ENCODE data around the gene CENPP.

The CENPP gene

DNA sequence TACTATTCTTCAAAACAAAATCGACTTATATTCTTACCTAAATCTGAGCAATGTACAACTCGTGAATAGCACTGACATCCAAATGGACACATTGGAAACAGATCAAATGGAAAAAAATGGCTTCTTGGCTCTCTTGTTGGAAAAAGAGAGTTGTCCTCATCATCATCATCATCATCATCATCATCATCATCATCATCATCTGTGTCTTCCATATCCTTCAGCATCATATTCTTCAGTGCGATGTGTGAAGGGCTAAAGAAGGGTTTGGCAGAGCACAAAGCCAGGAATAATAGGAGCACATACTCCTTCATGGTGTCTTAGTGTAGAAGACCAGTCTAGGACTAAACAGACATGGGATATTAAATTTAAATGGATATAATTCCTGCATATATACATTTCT is 148.8 kb downstream of the CENPP start:
- WGBS, 2 experiments = 86 to 95% methylated on average over 3 of the region's 3 CpGs
- Histone ChIP-seq H3K4me3 (ENCODE audit: insufficient read depth, low read depth, low read length) (no peak overlapping the region), H3K4me1 (ENCODE audit: control insufficient read depth, insufficient read depth, low read length) (no peaks in the 10 kb centered on the region), H3K9me3 (ENCODE audit: control insufficient read depth, low read length) (no peaks in the 10 kb centered on the region), H3K36me3 (ENCODE audit: control insufficient read depth, insufficient read depth, low read length) (no peaks in the 10 kb centered on the region), H3K27me3 (ENCODE audit: control insufficient read depth, insufficient read depth, low read length, poor library complexity, severe bottlenecking) (no peaks in the 10 kb centered on the region), H3K27ac (ENCODE audit: insufficient read depth, low read depth, low read length, poor library complexity, severe bottlenecking) (no peak overlapping the region)

DNA sequence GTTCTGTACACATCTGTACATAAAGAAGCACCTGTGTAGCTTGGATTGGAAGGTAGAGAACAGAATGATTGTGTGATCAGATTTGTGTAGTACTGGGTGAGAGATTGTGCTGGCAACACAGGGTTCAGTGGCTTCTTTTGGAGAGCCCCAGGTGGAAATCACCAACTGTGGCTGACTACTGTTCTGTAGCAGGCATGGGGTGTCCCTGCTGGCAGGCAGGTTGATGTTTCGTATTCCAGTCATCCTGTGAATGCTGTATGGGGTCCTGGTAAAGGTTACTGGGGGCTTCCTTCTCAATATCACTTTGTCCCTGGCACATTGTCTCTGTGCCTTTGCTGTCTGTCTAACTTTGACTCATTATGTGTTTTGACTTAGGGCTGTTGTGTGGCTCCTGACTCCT is 151.2 kb downstream of the CENPP start:
- WGBS, 2 experiments = 67 to 74% methylated on average over 1 of the region's 1 CpG
- Histone ChIP-seq H3K4me3 (ENCODE audit: insufficient read depth, low read depth, low read length) (no peak overlapping the region), H3K36me3 (ENCODE audit: control insufficient read depth, insufficient read depth, low read length) (no peaks in the 10 kb centered on the region), H3K4me1 (ENCODE audit: control insufficient read depth, insufficient read depth, low read length) (no peaks in the 10 kb centered on the region), H3K27me3 (ENCODE audit: control insufficient read depth, insufficient read depth, low read length, poor library complexity, severe bottlenecking) (no peaks in the 10 kb centered on the region), H3K9me3 (ENCODE audit: control insufficient read depth, low read length) (no peaks in the 10 kb centered on the region), H3K27ac (ENCODE audit: insufficient read depth, low read depth, low read length, poor library complexity, severe bottlenecking) (no peak overlapping the region)

DNA sequence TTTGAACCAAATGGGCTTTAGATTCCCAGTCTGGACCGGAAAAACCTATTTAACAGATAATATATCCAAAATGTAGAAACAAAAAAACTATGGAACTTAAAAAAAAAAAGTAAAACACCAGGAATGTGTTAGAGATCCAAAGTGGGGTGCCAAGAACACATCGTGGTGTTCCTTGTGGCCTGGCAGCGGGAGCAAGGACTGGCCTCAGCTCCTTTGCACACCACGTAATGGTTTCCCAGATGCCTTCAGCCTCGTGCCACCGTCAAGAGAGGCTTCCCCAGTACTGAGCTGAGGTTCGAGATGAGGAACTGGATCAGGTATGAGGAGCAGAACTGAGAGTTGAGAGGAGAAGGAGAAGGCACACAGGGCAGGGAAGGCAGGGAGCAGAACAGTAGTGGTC is 153.0 kb downstream of the CENPP start:
- Histone ChIP-seq H3K27me3 (ENCODE audit: control insufficient read depth, insufficient read depth, low read length, poor library complexity, severe bottlenecking) (no peaks in the 10 kb centered on the region), H3K4me3 (ENCODE audit: insufficient read depth, low read depth, low read length) (no peak overlapping the region), H3K36me3 (ENCODE audit: control insufficient read depth, insufficient read depth, low read length) (no peaks in the 10 kb centered on the region), H3K4me1 (ENCODE audit: control insufficient read depth, insufficient read depth, low read length) (no peaks in the 10 kb centered on the region), H3K27ac (ENCODE audit: insufficient read depth, low read depth, low read length, poor library complexity, severe bottlenecking) (no peak overlapping the region), H3K9me3 (ENCODE audit: control insufficient read depth, low read length) (no peaks in the 10 kb centered on the region)
- WGBS, 2 experiments = 95 to 97% methylated on average over 6 to 7 of the region's 7 CpGs

DNA sequence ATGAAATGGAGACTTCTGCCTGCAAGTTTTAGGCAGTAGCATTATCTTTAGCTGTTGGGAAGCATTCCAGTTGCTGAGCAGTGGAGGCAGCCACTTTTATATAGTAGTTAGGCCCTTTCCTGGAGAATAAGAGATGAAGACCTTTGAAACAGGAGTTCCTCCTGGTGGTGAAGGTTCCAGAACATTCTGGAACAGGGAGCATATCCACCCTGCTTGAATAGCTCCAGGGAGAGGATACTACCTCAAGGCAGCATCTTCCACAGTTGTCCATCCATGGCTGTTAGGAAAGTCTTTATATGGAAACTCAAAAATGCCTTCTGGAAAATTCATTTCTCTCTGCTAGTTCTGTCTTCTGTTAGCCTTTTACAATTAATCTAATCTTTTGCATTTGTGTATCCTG is 153.6 kb downstream of the CENPP start:
- Histone ChIP-seq H3K9me3 (ENCODE audit: control insufficient read depth, low read length) (no peaks in the 10 kb centered on the region), H3K4me1 (ENCODE audit: control insufficient read depth, insufficient read depth, low read length) (no peaks in the 10 kb centered on the region), H3K4me3 (ENCODE audit: insufficient read depth, low read depth, low read length) (no peak overlapping the region), H3K36me3 (ENCODE audit: control insufficient read depth, insufficient read depth, low read length) (no peaks in the 10 kb centered on the region), H3K27ac (ENCODE audit: insufficient read depth, low read depth, low read length, poor library complexity, severe bottlenecking) (no peak overlapping the region), H3K27me3 (ENCODE audit: control insufficient read depth, insufficient read depth, low read length, poor library complexity, severe bottlenecking) (no peaks in the 10 kb centered on the region)

DNA sequence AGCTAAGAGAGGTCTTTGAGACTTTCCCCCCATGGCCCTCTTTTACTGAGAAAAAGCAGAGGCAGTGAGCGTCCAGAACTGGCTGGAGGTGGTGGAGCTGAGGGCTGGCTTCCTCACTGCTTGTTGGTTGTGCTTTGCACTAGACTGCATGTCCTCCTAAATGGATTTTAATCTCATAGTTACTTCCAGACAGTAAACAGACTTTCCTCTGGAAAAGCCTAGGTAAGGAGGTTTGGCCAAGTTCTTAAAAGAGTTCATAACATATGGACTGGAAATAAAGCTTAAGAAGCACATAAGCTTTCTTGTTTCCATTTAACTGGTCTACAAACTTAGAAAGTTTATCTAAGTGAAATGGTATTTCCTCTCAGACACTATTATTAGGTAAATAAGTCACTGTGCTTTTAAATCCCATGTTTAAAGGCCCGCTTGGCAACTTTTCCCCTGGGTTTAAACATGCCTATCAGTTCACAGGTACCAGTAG is 154.6 kb downstream of the CENPP start:
- Histone ChIP-seq H3K4me3 (ENCODE audit: insufficient read depth, low read depth, low read length) (no peak overlapping the region), H3K27me3 (ENCODE audit: control insufficient read depth, insufficient read depth, low read length, poor library complexity, severe bottlenecking) (no peaks in the 10 kb centered on the region), H3K4me1 (ENCODE audit: control insufficient read depth, insufficient read depth, low read length) (no peaks in the 10 kb centered on the region), H3K36me3 (ENCODE audit: control insufficient read depth, insufficient read depth, low read length) (no peaks in the 10 kb centered on the region), H3K27ac (ENCODE audit: insufficient read depth, low read depth, low read length, poor library complexity, severe bottlenecking) (no peak overlapping the region), H3K9me3 (ENCODE audit: control insufficient read depth, low read length) (no peaks in the 10 kb centered on the region)
- 88 to 91% methylated on average over 2 of the region's 2 CpGs for WGBS, 2 experiments

DNA sequence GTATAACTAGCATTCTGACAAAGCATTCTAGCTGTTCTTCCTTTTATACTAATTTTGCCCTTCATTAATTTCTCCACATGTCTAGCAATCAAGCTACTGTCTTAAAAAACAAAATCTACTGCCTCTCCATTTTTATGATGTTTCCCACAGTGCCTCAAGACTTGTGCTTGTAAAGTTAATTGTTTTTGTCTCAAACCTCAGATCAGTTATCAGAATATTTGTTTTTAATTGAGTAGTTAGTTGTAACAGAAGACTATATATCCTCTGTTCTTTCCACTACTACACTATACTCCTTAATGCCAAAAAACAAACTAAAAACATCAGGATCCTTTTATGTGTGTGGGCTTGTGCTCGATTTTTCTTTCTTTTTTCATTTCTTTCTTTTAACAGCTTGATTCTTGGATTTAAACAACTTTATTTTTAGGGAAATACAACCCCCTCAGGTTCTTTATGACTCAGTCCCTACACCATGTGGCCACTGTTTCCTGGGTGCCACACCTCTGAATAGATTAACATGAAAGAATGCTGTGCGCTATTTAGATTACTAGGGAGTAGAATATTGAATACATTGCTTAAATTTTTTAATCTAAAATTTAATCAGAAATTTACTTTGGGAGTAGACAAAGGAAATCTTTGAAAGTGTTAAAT is 155.4 kb downstream of the CENPP start:
- H3K36me3 ChIP-seq (ENCODE audit: control insufficient read depth, insufficient read depth, low read length) = no peaks in the 10 kb centered on the region
- no peaks in the 10 kb centered on the region for H3K4me1 ChIP-seq (ENCODE audit: control insufficient read depth, insufficient read depth, low read length)
- H3K4me3 ChIP-seq (ENCODE audit: insufficient read depth, low read depth, low read length) = no peak overlapping the region
- no peak overlapping the region for H3K27ac ChIP-seq (ENCODE audit: insufficient read depth, low read depth, low read length, poor library complexity, severe bottlenecking)
- H3K9me3 ChIP-seq (ENCODE audit: control insufficient read depth, low read length) = no peaks in the 10 kb centered on the region
- no peaks in the 10 kb centered on the region for H3K27me3 ChIP-seq (ENCODE audit: control insufficient read depth, insufficient read depth, low read length, poor library complexity, severe bottlenecking)
- 60 to 81% methylated on average over 1 to 2 of the region's 2 CpGs for WGBS, 2 experiments

DNA sequence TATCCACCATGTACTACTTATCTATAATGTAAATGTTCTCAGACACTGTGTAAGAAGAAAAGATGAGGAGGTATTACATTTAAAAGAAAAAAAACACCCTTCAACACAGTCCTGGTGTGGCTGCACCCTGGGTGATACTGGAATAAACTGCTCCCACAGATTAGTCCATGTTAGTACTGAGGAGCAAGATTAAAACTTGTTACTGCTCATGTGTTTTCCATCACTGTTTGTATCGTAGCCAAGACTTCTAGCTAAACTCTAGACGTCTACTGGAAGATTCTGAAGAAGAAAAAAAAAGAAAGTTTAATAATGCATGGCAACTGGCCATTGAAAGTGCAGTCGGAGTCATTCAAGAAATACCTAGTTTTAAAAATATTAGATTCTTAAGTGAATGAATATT is 156.6 kb downstream of the CENPP start, which contains the start of gene ASPN:
ASPN (minus strand) TSS at position 178 of the 400 bp plus-strand sequence.
- H3K27me3 ChIP-seq (ENCODE audit: control insufficient read depth, insufficient read depth, low read length, poor library complexity, severe bottlenecking) = no peaks in the 10 kb centered on the region
- H3K36me3 ChIP-seq (ENCODE audit: control insufficient read depth, insufficient read depth, low read length) = no peaks in the 10 kb centered on the region
- no peaks in the 10 kb centered on the region for H3K9me3 ChIP-seq (ENCODE audit: control insufficient read depth, low read length)
- no peaks in the 10 kb centered on the region for H3K4me1 ChIP-seq (ENCODE audit: control insufficient read depth, insufficient read depth, low read length)
- 94 to 95% methylated on average over 2 of the region's 3 CpGs for WGBS, 2 experiments
- no peak within 1 kb of the TSS for H3K4me3 ChIP-seq (ENCODE audit: insufficient read depth, low read depth, low read length)
- no peak within 1 kb of the TSS for H3K27ac ChIP-seq (ENCODE audit: insufficient read depth, low read depth, low read length, poor library complexity, severe bottlenecking)

DNA sequence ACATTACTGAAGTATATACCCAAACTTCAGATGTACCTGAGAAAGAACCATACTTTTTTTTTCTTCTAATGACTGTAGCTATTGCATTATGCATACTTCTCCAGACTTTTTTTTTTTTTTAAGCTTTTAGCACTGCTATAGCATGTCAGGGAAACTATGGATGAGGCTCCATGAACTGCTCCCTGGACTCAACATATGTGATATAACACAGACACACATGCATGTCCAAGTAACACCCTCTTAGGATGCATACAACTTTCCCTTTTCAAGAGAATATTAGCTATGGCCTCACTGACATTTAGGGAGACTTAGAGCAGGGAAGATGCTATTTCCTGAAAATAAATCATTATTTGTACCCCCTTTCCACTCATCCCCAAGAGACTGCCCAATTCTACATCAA is 157.1 kb downstream of the CENPP start:
- no peaks in the 10 kb centered on the region for H3K36me3 ChIP-seq (ENCODE audit: control insufficient read depth, insufficient read depth, low read length)
- H3K27me3 ChIP-seq (ENCODE audit: control insufficient read depth, insufficient read depth, low read length, poor library complexity, severe bottlenecking) = no peaks in the 10 kb centered on the region
- H3K9me3 ChIP-seq (ENCODE audit: control insufficient read depth, low read length) = no peaks in the 10 kb centered on the region
- H3K4me1 ChIP-seq (ENCODE audit: control insufficient read depth, insufficient read depth, low read length) = no peaks in the 10 kb centered on the region
- H3K4me3 ChIP-seq (ENCODE audit: insufficient read depth, low read depth, low read length) = no peak overlapping the region
- no peak overlapping the region for H3K27ac ChIP-seq (ENCODE audit: insufficient read depth, low read depth, low read length, poor library complexity, severe bottlenecking)

DNA sequence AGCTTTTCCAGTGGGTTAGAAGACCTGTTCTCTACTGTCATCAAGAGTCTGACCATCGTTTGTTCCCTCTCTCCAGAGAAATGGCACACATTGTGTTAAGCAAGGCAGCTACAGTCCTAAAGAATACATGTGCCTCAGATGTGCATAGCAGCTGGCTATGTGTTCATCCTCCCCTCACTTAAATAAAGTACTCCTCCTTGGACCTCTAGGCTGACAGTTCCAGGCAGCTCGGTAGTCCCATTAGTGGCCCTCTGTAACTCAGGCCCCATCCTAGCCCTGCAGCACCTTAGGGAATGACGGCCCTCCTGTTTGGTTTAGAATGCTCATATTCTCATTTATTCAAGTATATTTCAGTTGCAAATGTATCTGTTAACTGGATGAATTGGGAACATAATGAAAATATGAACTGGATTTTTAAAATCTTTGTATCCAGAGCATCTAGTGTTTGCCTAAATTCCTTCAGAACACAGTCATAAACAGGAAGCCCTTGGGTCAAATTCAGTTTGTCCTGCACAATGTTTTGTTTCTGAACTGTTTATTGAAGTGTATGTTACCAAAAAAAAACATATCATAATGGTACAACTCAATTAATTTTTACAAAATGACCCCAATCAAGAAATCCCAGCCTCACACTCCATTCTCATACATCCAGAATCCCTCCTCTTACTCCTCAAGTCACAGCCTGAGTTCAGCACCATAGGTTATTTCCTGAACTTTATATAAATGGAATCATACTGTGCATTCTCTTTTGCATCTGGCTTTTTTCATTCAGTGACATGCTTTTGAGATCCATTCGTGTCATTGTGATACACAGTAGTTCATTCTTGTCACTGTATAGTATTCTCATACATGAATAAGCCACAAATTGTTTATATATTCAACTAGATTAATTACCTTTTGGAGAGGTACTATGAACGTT is 158.1 kb downstream of the CENPP start:
- Histone ChIP-seq H3K4me1 (ENCODE audit: control insufficient read depth, insufficient read depth, low read length) (no peaks in the 10 kb centered on the region), H3K27me3 (ENCODE audit: control insufficient read depth, insufficient read depth, low read length, poor library complexity, severe bottlenecking) (no peaks in the 10 kb centered on the region), H3K4me3 (ENCODE audit: insufficient read depth, low read depth, low read length) (no peak overlapping the region), H3K9me3 (ENCODE audit: control insufficient read depth, low read length) (no peaks in the 10 kb centered on the region), H3K36me3 (ENCODE audit: control insufficient read depth, insufficient read depth, low read length) (no peaks in the 10 kb centered on the region), H3K27ac (ENCODE audit: insufficient read depth, low read depth, low read length, poor library complexity, severe bottlenecking) (no peak overlapping the region)
- WGBS, 2 experiments = 92 to 93% methylated on average over 3 to 4 of the region's 5 CpGs

DNA sequence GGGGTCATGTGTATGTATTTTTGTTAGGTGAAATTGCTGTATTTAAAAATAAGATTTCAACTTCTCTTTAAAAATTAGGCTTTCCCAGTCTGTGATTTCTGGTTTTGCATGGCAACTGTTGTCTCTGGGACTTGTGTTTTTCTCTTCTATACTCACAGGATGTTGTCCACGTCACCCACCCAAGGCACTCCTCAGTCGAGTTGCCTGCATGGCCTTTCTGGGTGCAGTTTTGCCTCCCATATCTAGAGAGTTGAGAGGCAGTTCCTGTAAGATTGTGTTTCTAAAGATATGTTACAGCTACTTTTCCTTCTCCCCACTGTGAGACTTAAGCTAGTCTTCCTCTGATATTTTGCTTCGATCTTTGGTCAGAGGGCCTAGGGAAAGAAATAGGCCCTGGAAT is 158.8 kb downstream of the CENPP start:
- no peaks in the 10 kb centered on the region for H3K4me1 ChIP-seq (ENCODE audit: control insufficient read depth, insufficient read depth, low read length)
- H3K27me3 ChIP-seq (ENCODE audit: control insufficient read depth, insufficient read depth, low read length, poor library complexity, severe bottlenecking) = no peaks in the 10 kb centered on the region
- WGBS, 2 experiments = 88 to 90% methylated on average over 3 of the region's 3 CpGs
- no peaks in the 10 kb centered on the region for H3K9me3 ChIP-seq (ENCODE audit: control insufficient read depth, low read length)
- H3K4me3 ChIP-seq (ENCODE audit: insufficient read depth, low read depth, low read length) = no peak overlapping the region
- no peaks in the 10 kb centered on the region for H3K36me3 ChIP-seq (ENCODE audit: control insufficient read depth, insufficient read depth, low read length)
- H3K27ac ChIP-seq (ENCODE audit: insufficient read depth, low read depth, low read length, poor library complexity, severe bottlenecking) = no peak overlapping the region
